NCI-H510A treated with DMSO at 0.1 percent for 48 hours (cell line): Measurements from ENCODE around the gene EPC1.
"Not testable (repeated sequence)": the region's sequence is repeated elsewhere in the genome, so short reads cannot be mapped to it uniquely, and the experiment has no call there.

Source experiments
- DNase-seq: peaks from one replicate; lab custom pipeline; 2025; lab: John Stamatoyannopoulos, UW

EPC1 gene

GRCh38 chr10:32234471-32234870, 112.5 kb downstream of the EPC1 start:
- no peak for DNase-seq

- DNase-seq = not testable (repeated sequence)
Observed at GRCh38 chr10:32233375-32233774, 113.6 kb downstream of the EPC1 start.

- no peak for DNase-seq
Observed at GRCh38 chr10:32232378-32232777, 114.6 kb downstream of the EPC1 start.

- not testable (repeated sequence) for DNase-seq
Observed at GRCh38 chr10:32229788-32230187, 117.2 kb downstream of the EPC1 start.

GRCh38 chr10:32229170-32229569, 117.8 kb downstream of the EPC1 start:
- DNase-seq = no peak

GRCh38 chr10:32227802-32228201, 119.2 kb downstream of the EPC1 start:
- DNase-seq = no peak

- DNase-seq = no peak
Observed at GRCh38 chr10:32226624-32227023, 120.3 kb downstream of the EPC1 start.

GRCh38 chr10:32225976-32226375, 121.0 kb downstream of the EPC1 start:
- no peak for DNase-seq

- not testable (repeated sequence) for DNase-seq
Observed at GRCh38 chr10:32222376-32222775, 124.6 kb downstream of the EPC1 start.

- not testable (repeated sequence) for DNase-seq
Observed at GRCh38 chr10:32219156-32219555, 127.8 kb downstream of the EPC1 start.

GRCh38 chr10:32218206-32219044, 128.5 kb downstream of the EPC1 start:
- not testable (repeated sequence) for DNase-seq
